Measurements from ENCODE around the gene PADI2. TPM values are rescaled to one million over a fixed set of nuclear protein-coding genes. Genes with fewer than 3 reads are reported as not detected.

PADI2 gene
- not detected in 2 replicates for total RNA-seq (2011; cell fraction: chromatin; rRNA removed; ENCODE audit: low replicate concordance)
- total RNA-seq (2011; cell fraction: nucleolus; rRNA removed), result not detected in 2 replicates
- total RNA-seq (2011; cell fraction: nucleoplasm; rRNA removed), result not detected in 2 replicates
- total RNA-seq (2014; rRNA removed) (not detected in 2 replicates), total RNA-seq (2014; rRNA removed; fragmentation: Illumina TruSeq; extraction: Trizol) (not detected in 2 replicates), total RNA-seq (2015; rRNA removed; fragmentation: Illumina TruSeq; extraction: Trizol) (not detected in 2 replicates), total RNA-seq (2021) (0.11 and 0.13 TPM in 2 replicates), polyA plus RNA-seq (2011; rRNA removed) (0.01 TPM in 2 replicates), polyA plus RNA-seq (2014; fragmentation: Illumina TruSeq; extraction: Trizol) (not detected in 2 replicates), polyA plus RNA-seq (2014; fragmentation: Nextera tagmentation; extraction: Ambion mirVana) (under 1 TPM; 0.01 TPM), polyA plus RNA-seq (2014; rRNA removed) (not detected in 2 replicates), polyA minus RNA-seq (2011; rRNA and poly(A)+ RNA removed) (not detected in 2 replicates), Bru-seq, nascent RNA (percentile 7 among the genes with signal in this experiment), BruChase-seq, experiment 1, labeled RNA remaining after a 2-hour chase (percentile 2 among the genes with signal in this experiment), BruChase-seq, experiment 2, labeled RNA remaining after a 6-hour chase (percentile 6 among the genes with signal in this experiment)
- 0.03 TPM in 1 of 2 replicates, not detected in the other for polyA plus RNA-seq (2011; cell fraction: cytosol; rRNA removed)
- not detected in 2 replicates for polyA plus RNA-seq (2011; cell fraction: nucleus; rRNA removed)
- 0.05 TPM in 1 of 2 replicates, not detected in the other for polyA plus RNA-seq (2012)
- not detected in 2 replicates for polyA minus RNA-seq (2011; cell fraction: cytosol; rRNA and poly(A)+ RNA removed)
- not detected in 2 replicates for polyA minus RNA-seq (2011; cell fraction: nucleus; rRNA and poly(A)+ RNA removed)
- long read RNA-seq, experiment 1, result 0 reads
- long read RNA-seq, experiment 2, result 0 reads
- long read RNA-seq, experiment 3, result 0 reads

DNA sequence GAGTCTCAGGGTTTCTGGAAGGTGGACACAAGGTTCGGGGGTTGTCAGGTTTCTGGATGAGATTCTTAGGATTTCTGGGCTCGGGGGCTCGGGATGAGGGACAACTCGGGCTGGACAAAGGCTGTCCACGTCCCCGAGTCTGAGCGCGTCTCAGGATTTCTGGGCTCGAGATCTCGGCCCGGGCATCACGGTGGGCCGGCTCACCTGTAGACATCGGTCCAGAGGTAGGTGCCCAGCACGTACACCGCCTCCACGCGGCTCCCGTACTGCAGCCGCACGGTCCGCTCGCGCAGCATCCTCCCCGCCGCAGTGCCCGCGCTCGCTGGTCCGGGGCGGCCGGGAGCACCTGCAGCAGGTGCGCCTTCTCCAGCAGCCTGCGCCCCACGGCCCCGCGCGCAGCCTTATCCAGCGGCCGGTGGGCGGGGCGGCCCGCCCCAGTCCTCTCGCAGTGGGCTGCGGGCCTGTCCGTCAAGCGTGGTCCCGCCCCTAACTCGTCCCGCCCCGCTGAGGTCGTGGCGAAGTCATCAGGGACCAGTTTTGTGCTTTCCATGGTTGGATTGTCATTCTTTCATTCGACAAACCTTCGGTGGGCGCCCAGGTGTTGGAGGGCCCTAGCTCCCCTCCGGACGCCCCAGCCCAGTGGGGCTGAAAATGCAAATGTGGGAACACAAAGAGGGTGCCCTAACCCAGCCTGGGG is at the start of gene PADI2:
PADI2 (minus strand) TSS at position 376 of the 697 bp plus-strand sequence; CDS start at position 296, 80 bp downstream.
- H3K4me2 ChIP-seq (ENCODE audit: insufficient read depth, low read length), result peak within 1 kb of the TSS; percentile 3; the same call in 1 of the 2 replicates
- no peaks in the 10 kb centered on the region for H3K36me3 ChIP-seq (ENCODE audit: control insufficient read depth, insufficient read depth, low read length)
- no peaks in the 10 kb centered on the region for H3K9me3 ChIP-seq (replicated peaks; ENCODE audit: control insufficient read depth, insufficient read depth, low read depth, low read length)
- no peak within 1 kb of the TSS for H3K4me3 ChIP-seq
- no peak within 1 kb of the TSS for H3K27ac ChIP-seq (ENCODE audit: extremely low read depth, low read depth, low read length)
- peaks cover 4 to 16% of the 10 kb centered on the region in 2 experiments; a peak in 2 of 5 replicates for H3K4me1 ChIP-seq (replicated peaks in 1 of 2; ENCODE audit: control insufficient read depth in 2 of 2, insufficient read depth in 2 of 2, low read length in 2 of 2)
- ATAC-seq (peak; percentile 99), FAIRE-seq (peak; percentile 78), DNase-seq (ENCODE audit: extremely low read depth in 1 of 4, low spot score in 3 of 4) (peak; percentile 75 to 97 (median 96))
- no peaks in the 10 kb centered on the region for H3K79me2 ChIP-seq (ENCODE audit: control insufficient read depth, insufficient read depth, low read length)
- peaks cover 22% of the 10 kb centered on the region for H4K20me1 ChIP-seq (replicated peaks; ENCODE audit: control insufficient read depth, insufficient read depth, low read length)
- ChIA-PET POLR2A (interaction anchor here (0.6 to 0.7 kb wide), 4 partner anchors 20 to 901 kb away, joined by 3 to 4 read pairs (median 3); no protein-coding TSS in a partner anchor), CTCF (ENCODE audit: low intra/inter-chr PET ratio) (no interaction called here)
- no TSS peak for BruUV-seq (replicated peaks)
- H2AFZ ChIP-seq (ENCODE audit: low read depth, low read length), result peak within 1 kb of the TSS; percentile 15; the same call in 1 of the 2 replicates
- WGBS (ENCODE audit: insufficient coverage, low coverage, missing lambda C conversion rate), result 19% methylated on average over 44 of the region's 58 CpGs
- intact Hi-C loops (cut with micrococcal nuclease), result no loop called here
- in situ Hi-C loops (cut with MboI), result no loop called here
- H3K9ac ChIP-seq (ENCODE audit: insufficient read depth in 1 of 2, low read depth in 2 of 2, low read length in 2 of 2), result peak within 1 kb of the TSS in 1 of 2 experiments; percentile 41; a peak in 1 of 4 replicates
- H3K27me3 ChIP-seq (ENCODE audit: control insufficient read depth in 2 of 2, insufficient read depth in 2 of 2, low read length in 2 of 2), result peaks cover 35 to 67% of the 10 kb centered on the region in 2 experiments
- H3K9me1 ChIP-seq (ENCODE audit: control insufficient read depth, insufficient read depth, low read length), result no peaks in the 10 kb centered on the region
- TF ChIP-seq ZFX (CRISPR knock-in tag; IDR thresholded peaks at IDR 0.05) (no peak), LARP7 (IDR thresholded peaks at IDR 0.05) (no peak), CHD2 (IDR thresholded peaks at IDR 0.05; ENCODE audit: low read depth, low read length) (peak; percentile 58; the same call in 1 of the 2 replicates), U2AF1 (optimal IDR thresholded peaks at IDR 0.05; ENCODE audit: low read depth, low read length) (no peak), ZNF699 (CRISPR knock-in tag; IDR thresholded peaks at IDR 0.05; ENCODE audit: insufficient replicate concordance) (no peak)
- TF ChIP-seq, protein P1, sequence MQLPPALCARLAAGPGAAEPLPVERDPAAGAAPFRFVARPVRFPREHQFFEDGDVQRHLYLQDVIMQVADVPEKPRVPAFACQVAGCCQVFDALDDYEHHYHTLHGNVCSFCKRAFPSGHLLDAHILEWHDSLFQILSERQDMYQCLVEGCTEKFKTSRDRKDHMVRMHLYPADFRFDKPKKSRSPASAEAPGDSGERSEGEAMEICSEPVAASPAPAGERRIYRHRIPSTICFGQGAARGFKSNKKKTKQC (CRISPR knock-in tag; IDR thresholded peaks at IDR 0.05), result no peak
- TF ChIP-seq, protein P2, sequence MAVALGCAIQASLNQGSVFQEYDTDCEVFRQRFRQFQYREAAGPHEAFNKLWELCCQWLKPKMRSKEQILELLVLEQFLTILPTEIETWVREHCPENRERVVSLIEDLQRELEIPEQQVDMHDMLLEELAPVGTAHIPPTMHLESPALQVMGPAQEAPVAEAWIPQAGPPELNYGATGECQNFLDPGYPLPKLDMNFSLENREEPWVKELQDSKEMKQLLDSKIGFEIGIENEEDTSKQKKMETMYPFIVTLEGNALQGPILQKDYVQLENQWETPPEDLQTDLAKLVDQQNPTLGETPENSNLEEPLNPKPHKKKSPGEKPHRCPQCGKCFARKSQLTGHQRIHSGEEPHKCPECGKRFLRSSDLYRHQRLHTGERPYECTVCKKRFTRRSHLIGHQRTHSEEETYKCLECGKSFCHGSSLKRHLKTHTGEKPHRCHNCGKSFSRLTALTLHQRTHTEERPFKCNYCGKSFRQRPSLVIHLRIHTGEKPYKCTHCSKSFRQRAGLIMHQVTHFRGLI (CRISPR knock-in tag; IDR thresholded peaks at IDR 0.05), result no peak
- TF ChIP-seq, protein P3, sequence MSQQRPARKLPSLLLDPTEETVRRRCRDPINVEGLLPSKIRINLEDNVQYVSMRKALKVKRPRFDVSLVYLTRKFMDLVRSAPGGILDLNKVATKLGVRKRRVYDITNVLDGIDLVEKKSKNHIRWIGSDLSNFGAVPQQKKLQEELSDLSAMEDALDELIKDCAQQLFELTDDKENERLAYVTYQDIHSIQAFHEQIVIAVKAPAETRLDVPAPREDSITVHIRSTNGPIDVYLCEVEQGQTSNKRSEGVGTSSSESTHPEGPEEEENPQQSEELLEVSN (IDR thresholded peaks at IDR 0.05; ENCODE audit: borderline replicate concordance in 1 of 2, extremely low read depth in 1 of 2, insufficient read depth in 1 of 2, insufficient read length in 1 of 2, low read depth in 1 of 2, low read length in 1 of 2, poor library complexity in 1 of 2, severe bottlenecking in 1 of 2), result no peak
- TF ChIP-seq, protein P4, sequence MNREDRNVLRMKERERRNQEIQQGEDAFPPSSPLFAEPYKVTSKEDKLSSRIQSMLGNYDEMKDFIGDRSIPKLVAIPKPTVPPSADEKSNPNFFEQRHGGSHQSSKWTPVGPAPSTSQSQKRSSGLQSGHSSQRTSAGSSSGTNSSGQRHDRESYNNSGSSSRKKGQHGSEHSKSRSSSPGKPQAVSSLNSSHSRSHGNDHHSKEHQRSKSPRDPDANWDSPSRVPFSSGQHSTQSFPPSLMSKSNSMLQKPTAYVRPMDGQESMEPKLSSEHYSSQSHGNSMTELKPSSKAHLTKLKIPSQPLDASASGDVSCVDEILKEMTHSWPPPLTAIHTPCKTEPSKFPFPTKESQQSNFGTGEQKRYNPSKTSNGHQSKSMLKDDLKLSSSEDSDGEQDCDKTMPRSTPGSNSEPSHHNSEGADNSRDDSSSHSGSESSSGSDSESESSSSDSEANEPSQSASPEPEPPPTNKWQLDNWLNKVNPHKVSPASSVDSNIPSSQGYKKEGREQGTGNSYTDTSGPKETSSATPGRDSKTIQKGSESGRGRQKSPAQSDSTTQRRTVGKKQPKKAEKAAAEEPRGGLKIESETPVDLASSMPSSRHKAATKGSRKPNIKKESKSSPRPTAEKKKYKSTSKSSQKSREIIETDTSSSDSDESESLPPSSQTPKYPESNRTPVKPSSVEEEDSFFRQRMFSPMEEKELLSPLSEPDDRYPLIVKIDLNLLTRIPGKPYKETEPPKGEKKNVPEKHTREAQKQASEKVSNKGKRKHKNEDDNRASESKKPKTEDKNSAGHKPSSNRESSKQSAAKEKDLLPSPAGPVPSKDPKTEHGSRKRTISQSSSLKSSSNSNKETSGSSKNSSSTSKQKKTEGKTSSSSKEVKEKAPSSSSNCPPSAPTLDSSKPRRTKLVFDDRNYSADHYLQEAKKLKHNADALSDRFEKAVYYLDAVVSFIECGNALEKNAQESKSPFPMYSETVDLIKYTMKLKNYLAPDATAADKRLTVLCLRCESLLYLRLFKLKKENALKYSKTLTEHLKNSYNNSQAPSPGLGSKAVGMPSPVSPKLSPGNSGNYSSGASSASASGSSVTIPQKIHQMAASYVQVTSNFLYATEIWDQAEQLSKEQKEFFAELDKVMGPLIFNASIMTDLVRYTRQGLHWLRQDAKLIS (CRISPR knock-in tag; IDR thresholded peaks at IDR 0.05), result no peak
